ENCODE results near the gene CHI3L1. TPM values are rescaled to one million over a fixed set of nuclear protein-coding genes. Genes with fewer than 3 reads are reported as not detected.

The CHI3L1 gene
- total and polyA plus RNA-seq, 4 donors: 5.0 to 34.7 (median 15.9) TPM

DNA sequence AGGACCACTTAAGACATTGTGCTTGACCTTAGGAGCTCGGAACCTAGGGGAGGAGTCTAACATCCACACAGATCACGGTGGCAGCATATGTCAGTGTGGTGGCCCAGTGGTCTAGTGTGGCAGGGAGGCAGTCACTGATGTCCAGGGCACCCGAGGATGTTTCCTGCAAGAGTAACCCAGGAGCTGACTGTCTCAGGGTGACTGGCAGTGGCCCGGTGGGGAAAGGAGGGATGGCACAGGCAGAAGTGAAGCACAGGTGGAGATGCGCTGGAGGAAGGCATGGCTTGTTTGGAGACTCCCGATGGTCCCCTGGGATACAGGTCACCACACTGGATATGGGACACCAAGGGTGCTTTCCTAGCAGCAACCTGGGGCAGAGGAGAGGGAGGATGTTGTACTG is 26.6 kb upstream of the CHI3L1 start:
- WGBS: 92% methylated on average over 6 of the region's 6 CpGs
- H3K9ac ChIP-seq (ENCODE audit: low read depth in 1 of 2, low read length in 2 of 2): no peak overlapping the region
- H3K27ac ChIP-seq (ENCODE audit: low read depth in 1 of 2, low read length in 2 of 2): no peak overlapping the region
- no peak for DNase-seq (ENCODE audit: low spot score)
- H3K36me3 ChIP-seq (ENCODE audit: control insufficient read depth in 4 of 4, insufficient read depth in 3 of 4, low read depth in 1 of 4, low read length in 3 of 4): no peaks in the 10 kb centered on the region
- H3K4me3 ChIP-seq (ENCODE audit: low read depth in 1 of 3, low read length in 3 of 3): no peak overlapping the region
- no peaks in the 10 kb centered on the region for H3K27me3 ChIP-seq (ENCODE audit: control insufficient read depth in 4 of 4, insufficient read depth in 4 of 4, low read length in 3 of 4)
- no peaks in the 10 kb centered on the region for H3K9me3 ChIP-seq (ENCODE audit: control insufficient read depth in 4 of 4, low read length in 3 of 4)
- H3K4me1 ChIP-seq (ENCODE audit: control insufficient read depth in 4 of 4, insufficient read depth in 4 of 4, low read length in 3 of 4): no peaks in the 10 kb centered on the region
- TF ChIP-seq NR2F2 (IDR thresholded peaks at IDR 0.05) (no peak), HNF4G (IDR thresholded peaks at IDR 0.05) (no peak), TAF1 (conservative IDR thresholded peaks at IDR 0.05) (no peak), FOXA2 (IDR thresholded peaks at IDR 0.05) (no peak), FOXA1 (IDR thresholded peaks at IDR 0.05) (no peak), RXRA (IDR thresholded peaks at IDR 0.05) (no peak), REST (IDR thresholded peaks at IDR 0.05) (no peak), GABPA (IDR thresholded peaks at IDR 0.05 in 1 of 2, conservative IDR thresholded peaks at IDR 0.05 in 1 of 2) (no peak), YY1 (IDR thresholded peaks at IDR 0.05) (no peak), MAX (IDR thresholded peaks at IDR 0.05) (no peak), JUND (IDR thresholded peaks at IDR 0.05) (no peak), EGR1 (IDR thresholded peaks at IDR 0.05; ENCODE audit: low read depth in 2 of 2) (no peak), SP1 (IDR thresholded peaks at IDR 0.05) (no peak), HNF4A (conservative IDR thresholded peaks at IDR 0.05) (no peak), RAD21 (IDR thresholded peaks at IDR 0.05) (no peak), ZBTB33 (IDR thresholded peaks at IDR 0.05) (no peak), ATF3 (IDR thresholded peaks at IDR 0.05) (no peak)
- TF ChIP-seq, protein P1, sequence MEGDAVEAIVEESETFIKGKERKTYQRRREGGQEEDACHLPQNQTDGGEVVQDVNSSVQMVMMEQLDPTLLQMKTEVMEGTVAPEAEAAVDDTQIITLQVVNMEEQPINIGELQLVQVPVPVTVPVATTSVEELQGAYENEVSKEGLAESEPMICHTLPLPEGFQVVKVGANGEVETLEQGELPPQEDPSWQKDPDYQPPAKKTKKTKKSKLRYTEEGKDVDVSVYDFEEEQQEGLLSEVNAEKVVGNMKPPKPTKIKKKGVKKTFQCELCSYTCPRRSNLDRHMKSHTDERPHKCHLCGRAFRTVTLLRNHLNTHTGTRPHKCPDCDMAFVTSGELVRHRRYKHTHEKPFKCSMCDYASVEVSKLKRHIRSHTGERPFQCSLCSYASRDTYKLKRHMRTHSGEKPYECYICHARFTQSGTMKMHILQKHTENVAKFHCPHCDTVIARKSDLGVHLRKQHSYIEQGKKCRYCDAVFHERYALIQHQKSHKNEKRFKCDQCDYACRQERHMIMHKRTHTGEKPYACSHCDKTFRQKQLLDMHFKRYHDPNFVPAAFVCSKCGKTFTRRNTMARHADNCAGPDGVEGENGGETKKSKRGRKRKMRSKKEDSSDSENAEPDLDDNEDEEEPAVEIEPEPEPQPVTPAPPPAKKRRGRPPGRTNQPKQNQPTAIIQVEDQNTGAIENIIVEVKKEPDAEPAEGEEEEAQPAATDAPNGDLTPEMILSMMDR (IDR thresholded peaks at IDR 0.05; ENCODE audit: low read depth, low read length, missing input control): no peak
